Endometrial microvascular endothelial cells (primary cell): Measurements from ENCODE around the gene LINGO3. TPM values are rescaled to one million over a fixed set of nuclear protein-coding genes. Genes with fewer than 3 reads are reported as not detected.
"Not testable (repeated sequence)": the region's sequence is repeated elsewhere in the genome, so short reads cannot be mapped to it uniquely, and the experiment has no call there.

Experiments used
- in situ Hi-C: cut with HindIII; loops from 2 replicates; pipeline ENCODE4 v1.10.0; 2017; ENCODE audit warnings: low sequenced_read_pairs, low pct_unique_long_range_greater_than_20kb; ENCODE audit errors: inconsistent ontology term
- total RNA-seq: library from RNA; depleted of rRNA; stranded (reverse); fragments of >200 nt; gene quantifications from one replicate; pipeline ENCODE4 v1.2.3, GENCODE V29; 2015; ENCODE audit errors: inconsistent ontology term

The LINGO3 gene
- total RNA-seq: not detected

GRCh38 chr19:2308114-2308556, at the start of gene LINGO3:
Gene LINGO3 (minus strand): TSS chr19:2308154. CDS start chr19:2291776, 16,378 bp downstream.
- in situ Hi-C loops: no loop called here

- in situ Hi-C loops: no loop called here
These were observed 48.2 kb upstream of the LINGO3 start for GRCh38 chr19:2356036-2356646.

- in situ Hi-C loops: no loop called here
These were observed 47.4 kb upstream of the LINGO3 start for GRCh38 chr19:2355168-2356035.

DNA sequence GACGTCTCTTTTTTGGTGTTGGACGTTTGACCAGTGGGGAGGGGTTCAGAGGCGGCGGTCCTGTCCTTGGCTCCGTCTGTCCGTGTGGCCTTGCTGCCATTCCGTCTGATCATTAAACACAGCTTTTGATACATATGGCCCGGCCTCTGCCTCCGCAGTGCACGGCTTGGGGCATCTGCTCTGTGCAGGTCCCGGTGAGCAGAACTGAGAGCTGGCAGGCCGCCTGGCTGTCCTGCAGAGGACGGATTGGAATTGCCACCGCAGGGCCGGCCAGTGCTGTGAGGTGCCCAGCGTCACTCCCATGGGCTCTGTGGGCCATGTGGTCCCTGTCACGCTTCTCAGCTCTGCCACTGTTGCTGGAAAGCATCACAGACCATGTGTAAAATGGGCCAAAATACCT, 46.7 kb upstream of the LINGO3 start:
- in situ Hi-C loops: no loop called here

- in situ Hi-C loops: no loop called here
These were observed 46.1 kb upstream of the LINGO3 start for GRCh38 chr19:2353887-2354592.

GRCh38 chr19:2353159-2353886, 45.4 kb upstream of the LINGO3 start:
- in situ Hi-C loops: no loop called here

DNA sequence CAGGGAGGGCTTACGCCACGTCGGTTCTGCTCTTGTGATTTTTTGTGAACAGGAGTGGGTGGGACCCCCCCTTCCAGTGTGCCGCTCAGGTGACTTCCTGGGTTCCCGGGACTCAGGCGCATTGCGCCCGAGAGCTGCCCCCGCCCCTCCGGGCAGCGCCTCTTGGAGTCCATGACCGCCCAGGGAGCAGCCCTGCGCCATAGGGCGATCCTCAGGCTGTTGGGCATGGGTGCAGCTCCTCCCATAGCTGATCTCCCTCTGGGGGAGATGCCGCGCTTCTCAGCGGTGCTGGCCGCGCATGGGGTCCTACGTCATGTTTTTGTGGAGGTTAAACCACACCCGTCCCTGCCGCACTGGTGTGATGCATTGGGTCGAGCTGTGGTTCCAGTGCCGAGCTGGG, 44.2 kb upstream of the LINGO3 start:
- in situ Hi-C loops: no loop called here

GRCh38 chr19:2351591-2351990, 43.6 kb upstream of the LINGO3 start:
- in situ Hi-C loops: no loop called here

- in situ Hi-C loops: no loop called here
These were observed 42.7 kb upstream of the LINGO3 start for GRCh38 chr19:2350656-2351055.

- in situ Hi-C loops: not testable (repeated sequence)
These were observed 41.9 kb upstream of the LINGO3 start for GRCh38 chr19:2349818-2350217.

- in situ Hi-C loops: no loop called here
These were observed 38.1 kb upstream of the LINGO3 start for GRCh38 chr19:2345794-2346663.

DNA sequence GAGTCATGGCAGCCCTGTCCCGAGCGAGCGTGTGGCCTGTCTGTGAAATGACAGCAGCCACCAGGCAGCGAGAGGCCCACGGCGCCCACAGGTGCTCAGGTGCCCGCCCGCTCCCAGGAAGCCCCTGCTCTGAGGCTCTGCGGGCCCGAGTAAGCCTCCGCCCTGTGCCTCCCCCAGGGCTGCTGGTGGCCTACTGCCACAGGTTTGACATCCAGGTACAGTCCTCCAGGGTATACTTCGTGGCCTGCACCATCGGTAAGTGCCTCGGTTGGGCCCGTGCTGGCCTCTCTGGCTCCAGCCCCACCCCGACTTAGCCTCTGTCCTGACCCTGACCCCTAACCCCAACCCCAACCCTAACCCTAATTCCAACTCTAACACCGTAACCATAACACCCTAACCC, 37.1 kb upstream of the LINGO3 start:
- in situ Hi-C loops: no loop called here

DNA sequence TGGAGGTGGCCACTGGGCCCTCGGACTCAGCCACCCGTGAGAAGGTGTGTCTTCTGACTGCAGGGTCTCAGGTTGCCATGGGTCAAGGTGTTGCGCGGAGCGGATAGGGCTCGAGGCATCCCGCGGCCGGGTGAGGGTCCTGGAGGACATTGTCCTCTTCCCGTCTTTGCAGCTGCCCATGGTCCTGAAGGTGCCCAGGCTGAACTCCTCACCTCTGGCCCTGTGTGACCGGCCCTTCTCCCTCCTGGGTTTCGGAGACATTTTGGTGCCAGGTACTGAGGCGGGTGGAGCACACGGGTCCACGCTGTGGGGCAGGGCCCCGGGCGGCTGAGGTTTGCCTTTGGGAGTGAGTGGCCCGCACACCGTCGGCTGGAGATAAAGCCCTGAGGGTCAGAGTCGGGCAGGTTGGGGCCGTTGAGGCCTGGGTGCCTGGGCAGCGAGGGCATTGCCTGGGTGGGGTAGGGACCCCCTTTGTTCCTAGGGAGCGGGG, 36.5 kb upstream of the LINGO3 start:
- in situ Hi-C loops: no loop called here

GRCh38 chr19:2343289-2343982, 35.5 kb upstream of the LINGO3 start:
- in situ Hi-C loops: no loop called here

DNA sequence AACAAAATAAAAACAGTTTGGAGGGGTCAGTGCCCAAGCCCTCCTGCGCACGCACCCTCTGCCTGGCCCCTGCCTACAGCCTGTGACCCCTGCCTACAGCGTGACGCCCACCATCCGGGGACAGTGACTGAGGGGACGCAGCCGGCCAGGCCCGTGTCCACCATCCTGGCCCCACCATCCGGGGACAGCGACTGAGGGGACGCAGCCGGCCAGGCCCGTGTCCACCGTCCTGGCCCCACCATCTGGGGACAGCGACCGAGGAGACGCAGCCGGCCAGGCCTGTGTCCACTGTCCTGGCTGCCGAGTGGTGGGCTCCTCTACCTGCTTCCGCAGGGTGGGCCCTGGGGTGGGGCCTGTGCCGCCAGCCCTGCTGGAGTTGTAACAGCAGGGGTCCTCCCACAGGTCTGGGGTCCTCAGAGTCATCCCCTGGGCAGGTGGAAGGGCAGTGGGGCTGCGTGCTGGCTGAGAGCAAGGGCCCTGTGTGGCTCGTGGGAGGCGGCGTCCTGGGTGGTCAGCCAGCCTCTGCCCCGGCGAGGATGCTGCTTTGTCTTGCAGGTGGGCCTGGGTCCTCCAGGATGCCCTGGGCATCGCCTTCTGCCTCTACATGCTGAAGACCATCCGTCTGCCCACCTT, 34.8 kb upstream of the LINGO3 start:
- in situ Hi-C loops: no loop called here

DNA sequence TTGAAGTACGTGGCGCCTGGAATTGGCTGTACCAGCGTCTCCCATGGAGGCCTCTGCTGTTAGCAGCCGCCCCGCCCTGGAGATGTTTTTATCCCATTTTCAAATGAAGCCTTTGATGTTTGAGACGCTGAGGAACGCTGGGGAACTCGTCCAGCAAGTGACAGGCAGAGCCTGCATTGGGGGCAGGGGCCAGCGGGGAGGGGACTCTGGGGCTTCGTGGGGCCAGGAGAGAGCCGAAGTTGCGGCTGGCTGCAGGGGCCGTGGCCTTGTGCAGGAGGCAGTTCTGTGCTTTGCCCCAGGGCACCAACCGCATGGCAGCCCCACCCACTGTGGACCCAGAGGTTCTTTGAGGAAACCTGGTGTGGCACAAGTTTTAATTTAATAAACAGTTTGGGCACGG, 34.0 kb upstream of the LINGO3 start:
- in situ Hi-C loops: no loop called here

- in situ Hi-C loops: no loop called here
These were observed 33.3 kb upstream of the LINGO3 start for GRCh38 chr19:2341244-2341751.
